ENCODE measurements around the gene BTNL3.

DNA sequence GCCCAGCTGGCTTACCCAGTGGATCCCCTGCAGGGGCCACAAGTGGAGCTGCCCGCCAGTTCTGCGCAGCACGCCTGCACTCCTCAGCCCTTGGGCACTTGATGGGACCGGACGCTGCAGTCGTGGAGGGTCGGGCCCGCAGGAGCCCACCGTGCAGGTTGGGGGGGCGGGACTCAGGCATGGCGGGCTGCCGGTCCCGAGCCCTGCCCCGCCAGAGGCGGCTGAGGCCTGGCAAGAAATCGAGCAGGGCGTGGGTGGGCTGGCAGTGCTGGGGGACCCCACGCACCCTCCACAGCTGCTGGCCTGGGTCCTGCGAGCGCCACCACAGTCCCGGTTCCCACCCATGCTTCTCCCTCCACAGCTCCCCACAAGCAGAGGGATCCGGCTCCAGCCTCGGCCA, 19.2 kb upstream of the BTNL3 start:
- TF ChIP-seq, protein P1, sequence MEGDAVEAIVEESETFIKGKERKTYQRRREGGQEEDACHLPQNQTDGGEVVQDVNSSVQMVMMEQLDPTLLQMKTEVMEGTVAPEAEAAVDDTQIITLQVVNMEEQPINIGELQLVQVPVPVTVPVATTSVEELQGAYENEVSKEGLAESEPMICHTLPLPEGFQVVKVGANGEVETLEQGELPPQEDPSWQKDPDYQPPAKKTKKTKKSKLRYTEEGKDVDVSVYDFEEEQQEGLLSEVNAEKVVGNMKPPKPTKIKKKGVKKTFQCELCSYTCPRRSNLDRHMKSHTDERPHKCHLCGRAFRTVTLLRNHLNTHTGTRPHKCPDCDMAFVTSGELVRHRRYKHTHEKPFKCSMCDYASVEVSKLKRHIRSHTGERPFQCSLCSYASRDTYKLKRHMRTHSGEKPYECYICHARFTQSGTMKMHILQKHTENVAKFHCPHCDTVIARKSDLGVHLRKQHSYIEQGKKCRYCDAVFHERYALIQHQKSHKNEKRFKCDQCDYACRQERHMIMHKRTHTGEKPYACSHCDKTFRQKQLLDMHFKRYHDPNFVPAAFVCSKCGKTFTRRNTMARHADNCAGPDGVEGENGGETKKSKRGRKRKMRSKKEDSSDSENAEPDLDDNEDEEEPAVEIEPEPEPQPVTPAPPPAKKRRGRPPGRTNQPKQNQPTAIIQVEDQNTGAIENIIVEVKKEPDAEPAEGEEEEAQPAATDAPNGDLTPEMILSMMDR (IDR thresholded peaks at IDR 0.05) = no peak
- TF ChIP-seq EZH2 (IDR thresholded peaks at IDR 0.05) (no peak), EZH2phosphoT487 (IDR thresholded peaks at IDR 0.05) (no peak)
